Activated CD4-positive, alpha-beta T cell treated with anti-CD3 and anti-CD28 coated beads, Interleukin-2, amount 50 U/mL, for 1 hour (primary cell): Measurements from ENCODE around the gene SPRED2.

Source experiments
- DNase-seq: peaks from one replicate; pipeline ENCODE4 v3.0.0-alpha.2; 2020

The SPRED2 gene

DNA sequence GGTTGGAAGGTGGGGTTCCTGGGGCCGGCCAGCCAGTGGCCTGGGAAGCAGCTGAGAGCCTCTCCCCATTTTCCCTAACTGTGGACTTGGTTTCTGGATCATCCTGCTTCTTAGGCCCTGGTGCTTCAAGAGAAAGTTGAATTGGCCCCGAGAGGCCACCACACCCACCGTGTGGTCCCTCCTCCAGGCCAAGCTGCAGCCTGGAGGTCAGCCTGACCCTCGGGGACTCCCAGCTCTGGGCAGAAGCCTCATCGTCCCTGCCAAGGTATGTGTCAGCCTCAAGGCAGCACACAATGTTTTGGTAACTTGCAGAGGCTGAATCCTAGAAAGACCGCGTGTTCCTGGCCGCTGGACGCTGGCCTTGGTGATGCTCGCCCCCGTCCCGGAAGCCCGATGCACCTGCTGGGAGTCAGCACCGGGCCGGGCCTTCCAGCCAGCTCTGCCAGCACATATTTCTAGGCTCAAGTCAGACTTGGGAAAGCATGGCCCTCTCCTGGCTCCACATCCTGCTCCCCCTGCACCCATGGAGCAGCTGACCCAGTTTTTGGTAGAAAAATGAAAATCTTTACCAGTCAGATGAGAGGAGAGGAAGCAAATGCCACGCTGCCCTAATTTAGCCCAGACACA is 132.2 kb downstream of the SPRED2 start:
- no peak for DNase-seq

DNA sequence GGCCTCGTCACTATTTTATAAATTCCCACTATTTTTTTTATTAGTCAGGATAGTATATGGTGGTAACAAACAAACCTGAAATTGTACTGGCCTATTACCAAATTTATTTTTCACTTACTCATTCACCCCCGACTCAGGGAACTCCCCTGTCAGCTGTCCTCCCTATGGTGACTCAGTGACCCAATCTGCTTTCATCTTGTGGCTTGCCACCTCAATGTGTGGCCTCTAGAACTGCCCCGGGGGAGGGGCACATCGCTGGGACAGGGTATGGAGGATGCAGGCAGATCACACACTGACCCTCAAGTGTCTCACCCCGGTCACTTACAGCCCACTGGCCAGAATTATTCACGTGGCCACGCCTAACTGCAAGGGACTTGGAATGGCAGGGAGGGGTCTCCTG is 133.2 kb downstream of the SPRED2 start:
- no peak for DNase-seq

DNA sequence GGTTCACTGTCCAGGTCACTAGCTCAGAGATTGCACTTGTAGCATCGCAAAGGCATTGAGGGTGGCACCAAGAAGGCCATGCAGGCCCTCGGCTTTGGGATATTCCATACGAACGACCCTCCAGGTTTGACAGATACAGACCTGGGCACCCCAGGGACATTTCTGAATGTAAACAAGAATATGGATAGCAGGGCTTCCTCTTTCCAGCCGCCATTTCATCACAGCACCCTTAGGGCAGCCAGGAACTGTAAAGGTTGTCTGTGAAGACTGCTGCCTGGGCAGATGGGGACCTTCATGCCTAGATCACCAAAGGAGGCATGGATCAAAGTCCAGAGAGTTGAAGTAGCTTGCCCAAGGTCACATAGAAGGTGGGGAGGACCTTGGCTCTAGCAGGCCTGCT is 134.3 kb downstream of the SPRED2 start:
- DNase-seq, result no peak

- DNase-seq, result no peak
Measured at GRCh38 chr2:65297544-65297943, 134.9 kb downstream of the SPRED2 start.

DNA sequence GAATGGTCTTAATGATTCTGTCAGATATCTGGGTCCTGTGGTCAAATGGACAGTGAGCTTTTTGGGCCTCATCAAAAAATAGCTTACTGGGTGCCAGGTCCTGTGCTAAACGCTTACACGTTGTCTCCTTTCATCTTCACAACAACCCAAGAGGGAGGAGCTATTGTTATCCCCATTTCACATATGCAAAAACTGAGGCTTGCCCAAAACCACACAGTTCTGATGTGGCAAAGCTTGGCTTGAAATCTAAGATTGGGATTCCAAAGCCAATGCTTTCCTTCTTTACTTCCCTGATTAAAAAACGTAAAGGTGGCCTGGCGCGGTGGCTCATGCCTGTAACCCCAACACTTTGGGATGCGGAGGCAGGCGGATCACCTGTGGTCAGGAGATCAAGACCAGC is 135.4 kb downstream of the SPRED2 start:
- no peak for DNase-seq

- DNase-seq, result no peak
Measured at GRCh38 chr2:65294701-65295100, 137.7 kb downstream of the SPRED2 start.

GRCh38 chr2:65294136-65294535 is 138.3 kb downstream of the SPRED2 start:
- no peak for DNase-seq

DNA sequence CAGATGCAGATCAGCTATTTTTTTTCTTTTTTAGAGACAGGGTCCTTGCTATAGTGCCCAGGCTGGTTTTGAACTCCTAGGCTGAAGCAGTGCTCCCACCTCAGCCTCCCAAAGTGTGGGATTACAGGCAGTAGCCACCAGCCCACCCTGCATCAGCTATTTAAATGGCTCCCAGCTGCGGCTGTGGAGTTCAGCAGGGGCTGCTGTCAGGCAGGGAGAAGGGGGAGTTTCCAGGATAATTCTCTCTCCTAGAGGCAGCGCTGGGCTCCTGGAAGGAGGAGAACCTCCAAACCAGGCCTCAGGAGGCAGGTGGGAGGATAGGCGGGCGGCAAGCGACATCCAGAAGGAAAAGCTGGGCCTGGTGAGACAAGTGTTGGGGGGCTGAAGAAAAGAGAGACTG is 139.0 kb downstream of the SPRED2 start:
- DNase-seq, result no peak

- DNase-seq, result no peak
Measured at GRCh38 chr2:65292461-65293011, 139.9 kb downstream of the SPRED2 start.

DNA sequence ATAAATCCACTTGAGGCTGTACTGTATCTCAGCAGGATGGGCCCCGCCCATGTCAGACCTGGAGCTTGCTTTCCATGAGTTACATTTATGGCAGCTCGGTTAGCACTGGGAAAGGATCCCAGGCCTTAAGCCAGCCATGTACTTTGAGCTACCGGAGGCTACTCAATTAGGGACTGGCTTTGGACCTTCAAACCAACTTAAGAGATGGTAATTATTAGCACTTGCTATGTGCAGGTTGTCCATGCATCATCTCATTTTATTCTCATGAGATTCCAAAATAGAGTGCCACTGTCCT is 140.3 kb downstream of the SPRED2 start:
- no peak for DNase-seq

DNA sequence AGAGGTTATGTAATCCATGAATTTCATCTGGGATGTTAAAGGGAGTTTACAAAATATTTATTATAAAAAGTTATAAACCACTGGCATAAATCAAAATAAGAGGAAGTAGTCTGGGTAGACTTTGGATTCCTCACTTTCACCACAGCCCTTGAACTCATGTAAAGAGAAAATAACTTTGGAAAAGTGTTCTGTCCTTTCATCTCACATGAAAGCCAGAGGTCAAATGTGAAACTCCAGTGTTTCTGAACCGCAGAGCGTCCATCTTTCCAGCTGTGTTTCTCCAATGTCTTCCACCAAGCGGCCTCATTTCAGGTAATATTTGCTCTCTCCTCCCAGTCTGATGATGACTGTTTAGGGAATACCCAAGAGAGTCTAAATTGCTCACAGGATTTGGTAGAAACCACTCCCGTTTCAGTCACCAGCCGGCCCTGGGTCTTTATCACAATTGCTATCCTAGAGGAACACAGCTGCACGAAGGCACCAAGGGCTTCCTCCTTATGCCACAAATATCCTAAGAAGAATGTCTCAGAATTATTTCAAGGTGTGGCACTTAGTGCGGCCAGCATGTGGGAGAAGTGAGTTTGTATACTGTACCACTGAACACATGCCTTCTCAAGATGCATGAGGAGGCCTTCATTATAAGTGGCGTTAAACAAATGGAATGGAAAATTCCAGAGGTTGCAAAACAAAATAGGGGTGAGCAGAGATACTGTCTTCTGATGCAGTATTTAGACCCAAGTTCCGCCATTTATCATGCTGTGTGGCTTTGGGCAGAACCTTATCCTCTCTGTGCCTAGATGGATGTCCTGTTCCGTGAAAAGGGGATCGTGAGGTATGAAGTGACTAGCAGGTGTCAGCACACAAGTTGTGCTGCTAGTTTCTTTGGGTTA is 140.9 kb downstream of the SPRED2 start:
- no peak for DNase-seq

- no peak for DNase-seq
Measured at GRCh38 chr2:65287364-65287763, 145.0 kb downstream of the SPRED2 start.

GRCh38 chr2:65282477-65283053 is 149.8 kb downstream of the SPRED2 start:
- no peak for DNase-seq

GRCh38 chr2:65281627-65282351 is 150.6 kb downstream of the SPRED2 start:
- no peak for DNase-seq

DNA sequence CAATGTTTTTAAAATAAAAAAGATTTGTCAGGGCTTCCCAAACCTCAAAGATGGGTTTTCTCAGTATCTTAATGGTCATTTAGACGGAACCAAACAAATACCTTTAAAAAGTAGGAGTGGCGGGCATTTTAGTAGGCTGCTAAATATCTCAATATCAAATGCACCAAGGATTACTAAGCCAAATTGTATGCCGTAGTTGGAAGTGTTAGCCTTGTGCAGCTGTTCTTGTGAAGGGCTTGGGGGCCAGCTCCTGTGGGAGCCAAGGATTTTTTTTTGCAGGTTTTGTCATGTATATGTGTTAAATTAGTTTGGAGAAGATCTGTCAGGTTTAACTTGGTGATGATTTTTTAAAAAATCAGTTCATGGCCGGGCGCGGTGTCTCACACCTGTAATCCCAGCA is 152.6 kb downstream of the SPRED2 start:
- no peak for DNase-seq

GRCh38 chr2:65278531-65278981 is 153.8 kb downstream of the SPRED2 start:
- no peak for DNase-seq

DNA sequence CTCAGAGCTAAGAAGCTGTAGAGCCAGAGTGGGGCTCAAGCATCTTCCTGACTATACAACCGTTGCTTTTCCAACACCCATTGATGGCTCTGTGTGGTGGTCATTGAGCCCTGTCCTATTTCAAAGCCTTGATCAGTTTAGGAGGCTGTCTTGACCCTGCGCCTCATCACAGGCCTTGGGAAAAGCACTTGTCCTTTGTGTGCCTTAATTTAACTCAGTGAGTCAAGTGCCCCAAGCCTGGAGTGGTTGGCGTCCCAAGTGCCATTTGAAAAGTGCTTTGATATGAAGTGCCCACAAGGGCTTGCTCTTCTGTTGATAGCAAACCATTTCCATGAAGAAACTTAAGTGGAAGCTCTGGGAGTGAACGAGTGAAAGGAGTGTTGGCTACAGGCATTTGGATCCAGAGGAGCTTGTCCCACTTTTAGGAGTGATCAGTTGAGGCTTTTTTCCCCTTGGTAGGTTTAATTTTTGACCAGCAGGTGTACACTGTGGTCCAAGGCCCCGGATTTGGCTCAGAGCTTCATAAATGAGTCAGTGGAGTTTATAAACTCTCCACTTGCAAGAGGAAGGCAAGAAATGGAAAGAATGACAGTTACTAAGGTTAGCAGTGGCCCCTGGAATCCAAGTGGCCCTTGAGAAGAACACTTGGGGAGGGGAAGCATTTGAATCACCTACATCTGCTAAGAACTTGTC is 154.5 kb downstream of the SPRED2 start:
- no peak for DNase-seq

- DNase-seq, result no peak
Measured at GRCh38 chr2:65277118-65277517, 155.3 kb downstream of the SPRED2 start.

DNA sequence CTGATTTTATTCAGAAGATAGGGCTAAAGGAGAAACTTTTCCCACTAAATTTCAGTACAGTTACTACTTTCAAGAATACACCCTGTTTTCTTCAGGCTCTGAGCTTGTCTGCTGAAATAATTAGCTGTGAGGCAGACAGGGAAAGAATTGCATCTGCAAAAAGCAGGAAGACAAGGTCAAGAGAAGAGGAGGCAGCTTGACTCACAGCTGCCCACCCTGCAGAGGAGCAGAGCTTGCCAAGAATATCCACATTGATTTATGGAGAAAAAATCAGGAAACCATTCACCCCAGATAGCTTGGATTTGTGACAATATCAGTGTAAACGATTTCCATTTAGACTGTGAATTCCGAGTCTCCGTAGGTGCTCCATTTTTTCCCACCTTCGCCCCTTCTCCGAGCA is 155.8 kb downstream of the SPRED2 start:
- DNase-seq, result no peak

DNA sequence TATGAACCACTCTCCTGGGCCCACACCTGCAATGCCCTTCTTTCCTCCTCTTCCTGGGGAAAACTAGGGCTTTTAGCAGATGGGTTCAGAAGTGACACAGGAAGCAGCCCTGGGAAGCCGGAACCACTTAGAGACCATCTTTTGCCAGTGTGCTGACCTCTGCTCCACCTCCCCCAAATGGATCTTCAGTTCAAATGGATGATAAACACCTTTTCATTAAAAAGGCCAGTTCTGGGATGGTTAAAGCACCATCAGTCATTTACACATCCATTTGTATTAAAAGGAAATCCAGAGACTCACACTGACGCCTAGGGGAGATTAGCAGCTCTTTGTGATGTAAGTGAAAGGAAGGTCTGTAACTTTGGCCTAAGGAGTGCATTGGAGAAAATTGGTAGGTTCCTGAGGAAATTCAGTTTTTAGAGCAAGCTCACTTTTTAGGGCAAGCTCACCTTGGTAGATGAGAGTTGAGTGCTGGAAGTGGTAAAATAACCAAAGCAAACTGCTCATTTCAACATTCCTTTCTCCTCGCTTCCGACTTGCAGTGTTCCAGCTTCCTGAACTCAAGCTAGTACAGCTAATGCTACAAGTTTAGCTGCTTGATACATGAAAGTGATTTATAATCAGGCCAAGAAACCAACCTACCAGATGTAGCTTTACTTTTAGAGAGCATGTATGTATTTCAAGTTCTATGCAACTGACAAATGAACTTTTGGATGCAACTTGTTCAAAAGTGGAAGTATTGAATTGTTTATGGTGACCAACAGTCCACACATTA is 157.1 kb downstream of the SPRED2 start:
- no peak for DNase-seq

DNA sequence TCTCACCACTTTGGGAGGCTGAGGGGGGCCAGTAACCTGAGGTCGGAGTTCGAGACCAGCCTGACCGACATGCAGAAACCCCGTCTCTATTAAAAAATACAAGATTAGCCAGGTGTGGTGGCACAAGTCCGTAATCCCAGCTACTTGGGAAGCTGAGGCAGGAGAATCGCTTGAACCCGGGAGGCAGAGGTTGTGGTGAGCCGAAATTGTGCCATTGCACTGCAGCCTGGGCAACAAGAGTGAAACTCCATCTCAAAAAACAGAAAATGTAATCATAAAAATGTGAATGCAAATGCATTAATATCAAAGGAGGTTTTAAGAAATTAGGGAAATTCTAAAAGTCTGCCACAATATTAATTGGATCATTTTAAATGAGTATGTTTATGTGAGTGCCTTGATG is 159.1 kb downstream of the SPRED2 start:
- no peak for DNase-seq

- DNase-seq, result no peak
Measured at GRCh38 chr2:65268957-65269356, 163.4 kb downstream of the SPRED2 start.
